ENCODE results near the gene ARMC5.

GRCh38 chr16:31507929-31508705 is 48.8 kb downstream of the ARMC5 start, which contains the start of gene RUSF1:
- peak; percentile 6 for TF ChIP-seq CTCF (IDR thresholded peaks at IDR 0.05; ENCODE audit: borderline replicate concordance, extremely low read depth, low read length, poor library complexity, severe bottlenecking)
- no peak for TF ChIP-seq EZH2 (IDR thresholded peaks at IDR 0.05; ENCODE audit: borderline replicate concordance, low read depth, low read length, severe bottlenecking)
